GM18502 (cell line): ENCODE data around the gene CCR9.

Source experiments
- ATAC-seq: cut with Tn5 transposase; IDR thresholded peaks from one replicate; pipeline ENCODE4 v1.9.1; 2021; ENCODE audit warnings: mild to moderate bottlenecking; ENCODE audit not compliant: unreplicated experiment, poor library complexity

CCR9 gene

DNA sequence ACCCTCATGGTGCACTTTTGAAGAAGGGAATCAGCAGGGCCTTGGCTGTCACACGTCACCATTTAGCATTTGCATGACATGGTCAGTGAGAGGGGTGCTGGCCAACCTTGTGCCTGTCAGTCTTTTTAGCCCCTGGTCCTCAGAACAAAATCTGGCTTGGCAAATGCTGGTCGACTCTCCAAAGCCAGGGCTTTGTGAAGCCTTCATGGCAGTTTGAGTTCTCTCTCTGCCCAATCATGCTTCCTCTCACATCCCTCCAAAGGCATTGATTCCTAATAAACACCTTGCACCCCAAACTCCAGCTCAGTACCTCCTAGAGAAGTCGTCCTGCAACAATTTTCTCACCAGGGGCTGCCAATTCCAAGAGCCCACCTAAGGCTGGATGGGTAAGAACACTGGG, 19.4 kb downstream of the CCR9 start:
- no peak for ATAC-seq

DNA sequence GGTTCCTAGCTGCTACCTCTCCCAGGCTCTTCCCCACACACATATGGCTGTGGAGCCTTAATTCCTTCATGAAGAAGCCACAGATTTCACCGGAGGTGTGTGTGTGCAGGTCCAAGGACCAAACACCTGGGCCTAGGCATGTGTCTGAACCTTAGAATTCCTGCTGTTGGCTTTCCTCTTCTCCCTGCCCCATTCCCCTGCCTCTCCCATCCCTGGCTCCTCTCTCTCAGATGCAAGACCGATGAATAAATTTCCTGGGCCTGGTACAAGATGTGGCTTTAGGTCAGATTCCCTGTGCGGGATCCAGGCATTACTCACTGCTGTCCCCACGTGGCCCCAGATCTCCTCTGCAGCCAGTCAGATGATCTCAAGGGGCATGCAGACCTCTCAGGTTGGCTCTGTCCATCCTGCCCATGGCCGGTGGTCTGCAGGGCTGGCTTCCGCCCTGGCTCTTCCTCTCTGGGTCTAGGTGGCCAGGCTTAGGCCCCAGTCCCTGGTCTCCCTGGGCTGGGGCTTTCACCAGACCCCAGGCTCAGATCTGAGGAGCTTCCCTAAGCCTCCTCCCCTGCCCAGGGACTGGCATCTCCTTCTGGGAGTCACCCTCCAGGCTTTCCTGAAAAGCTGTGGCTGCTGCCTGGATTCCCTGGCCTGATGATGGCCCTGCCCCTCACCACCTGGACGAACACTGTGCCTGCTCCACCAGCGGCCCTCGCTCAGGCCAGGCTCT, 20.5 kb downstream of the CCR9 start:
- ATAC-seq: no peak

DNA sequence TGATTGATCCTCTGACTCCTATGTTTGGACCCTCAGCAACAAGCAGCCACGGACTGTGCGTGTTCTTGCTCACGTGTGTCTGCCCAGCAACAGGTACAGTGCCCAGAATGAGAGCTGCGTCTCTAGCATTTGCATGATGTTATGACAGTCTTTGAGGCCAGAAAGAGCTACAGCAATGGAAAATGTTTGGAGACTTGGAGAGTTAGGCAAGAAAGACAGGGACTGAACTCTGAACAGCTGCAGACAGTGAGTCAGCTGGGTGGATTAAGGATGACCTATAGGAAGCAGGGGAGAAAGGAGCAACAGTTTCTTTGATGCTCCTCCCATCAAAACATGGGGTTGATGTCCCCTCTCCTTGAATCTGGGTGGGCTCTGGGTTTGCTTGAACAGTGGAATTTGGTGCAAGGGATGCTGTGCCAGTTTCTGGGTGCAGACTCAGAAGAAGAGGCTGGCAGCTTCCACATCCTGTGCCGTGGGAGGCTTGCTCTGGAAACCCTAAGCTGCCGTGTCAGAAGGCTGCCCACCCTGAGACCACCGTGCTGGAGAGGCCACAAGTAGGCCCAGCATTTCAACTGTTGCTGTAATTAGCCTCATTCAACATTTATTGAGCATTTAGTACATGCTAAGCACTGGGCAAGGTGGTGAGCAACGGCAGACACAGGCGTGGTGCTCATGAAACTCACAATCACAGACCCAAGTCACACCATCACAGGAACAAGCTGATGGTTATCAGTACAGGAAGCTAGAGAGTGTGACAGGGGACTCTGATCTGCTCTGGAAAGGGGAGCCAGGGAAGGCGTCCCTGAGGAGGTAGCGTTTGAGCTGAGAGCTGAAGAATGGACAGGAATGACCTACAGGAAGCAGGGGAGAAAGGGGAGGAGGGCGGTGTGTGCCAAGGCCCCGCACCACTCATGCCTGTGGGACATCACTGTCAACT, 21.7 kb downstream of the CCR9 start:
- no peak for ATAC-seq

DNA sequence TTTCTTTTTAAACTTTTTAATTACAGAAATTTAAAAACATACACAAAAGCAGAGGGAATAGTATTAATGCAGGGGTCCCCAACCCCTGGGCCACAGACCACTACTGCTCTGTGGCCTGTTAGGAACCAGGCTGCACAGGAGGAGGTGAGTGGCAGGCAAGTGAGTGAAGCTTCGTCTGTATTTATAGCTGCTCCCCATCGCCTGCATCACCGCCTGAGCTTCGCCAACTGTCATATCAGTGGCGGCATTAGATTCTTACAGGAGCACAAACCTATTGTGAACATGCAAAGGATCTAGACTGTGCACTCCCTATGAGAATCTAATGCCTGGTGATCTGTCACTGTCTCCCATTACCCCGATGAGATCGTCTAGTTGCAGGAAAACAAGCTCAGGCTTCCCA, 22.4 kb downstream of the CCR9 start:
- no peak for ATAC-seq

DNA sequence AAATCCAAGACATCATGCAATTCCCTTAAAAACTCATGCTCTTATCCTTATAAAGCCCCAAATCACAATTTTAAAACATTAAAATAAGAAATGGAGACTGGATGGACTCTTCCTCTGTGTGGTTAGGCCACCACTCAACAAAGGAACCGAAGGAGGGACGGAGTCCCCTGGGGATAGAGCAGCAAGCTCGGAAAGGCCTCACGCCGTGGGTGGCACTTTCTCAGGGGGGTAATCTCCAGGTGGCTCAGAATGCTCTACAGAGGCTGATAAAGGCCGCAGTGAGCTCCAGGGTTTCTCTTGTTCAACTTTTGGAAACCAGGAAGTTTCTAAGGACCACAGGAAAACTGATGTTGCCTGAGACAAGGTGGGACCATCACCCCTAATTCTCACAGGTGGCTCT, 23.2 kb downstream of the CCR9 start:
- no peak for ATAC-seq

DNA sequence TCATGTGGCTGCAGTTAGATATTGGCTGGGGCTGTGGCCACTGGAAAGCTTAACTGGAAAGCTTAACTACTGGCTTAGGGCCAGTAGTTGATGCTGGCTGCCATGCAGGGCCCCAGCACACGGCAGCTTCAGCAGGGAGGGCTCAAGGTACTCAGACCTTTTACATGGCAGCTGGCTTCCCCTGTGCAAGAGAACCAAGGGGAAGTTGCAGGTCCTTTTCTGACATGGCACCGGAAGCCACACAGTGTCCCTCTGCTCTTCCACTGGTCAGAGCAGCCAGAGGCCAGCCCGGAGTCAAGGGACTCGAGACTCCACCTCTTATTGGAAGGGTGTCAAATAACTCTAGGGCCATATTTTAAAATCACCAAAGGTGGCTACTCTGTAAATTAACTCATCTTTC, 24.5 kb downstream of the CCR9 start:
- ATAC-seq: no peak

DNA sequence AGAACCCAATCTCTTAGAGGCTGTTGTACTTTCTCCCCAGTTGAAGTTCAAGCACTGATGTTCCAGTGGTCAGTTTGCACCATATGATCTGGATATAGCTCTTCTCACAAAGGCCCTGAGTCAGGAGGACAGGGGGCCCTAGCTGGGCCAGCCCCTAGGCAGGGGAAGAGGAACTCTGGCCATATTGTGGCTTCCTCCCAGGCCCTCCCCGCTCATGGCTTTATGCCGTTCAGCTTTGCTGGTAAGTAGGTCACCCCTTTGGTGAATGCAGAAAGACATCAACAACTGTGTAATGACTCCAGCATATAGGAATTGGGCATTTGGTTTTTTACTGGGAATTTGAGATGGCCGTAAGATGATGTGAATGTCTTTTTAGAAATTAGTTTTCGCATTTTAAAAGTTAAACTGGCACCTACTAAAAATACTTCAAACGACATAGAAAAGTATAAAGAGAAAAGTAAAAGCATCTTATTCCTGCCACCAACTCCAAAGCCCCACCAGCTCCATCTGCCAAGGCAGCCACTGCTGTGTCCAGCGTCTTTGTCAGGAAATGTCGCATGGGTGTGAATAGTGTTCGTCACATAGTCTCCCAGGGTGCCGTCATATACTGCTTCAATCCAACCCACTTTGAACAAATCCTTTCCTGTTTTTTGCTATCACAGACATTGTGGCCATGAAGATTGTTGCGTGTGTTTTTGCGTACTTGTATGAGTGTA, 25.3 kb downstream of the CCR9 start:
- ATAC-seq: no peak

DNA sequence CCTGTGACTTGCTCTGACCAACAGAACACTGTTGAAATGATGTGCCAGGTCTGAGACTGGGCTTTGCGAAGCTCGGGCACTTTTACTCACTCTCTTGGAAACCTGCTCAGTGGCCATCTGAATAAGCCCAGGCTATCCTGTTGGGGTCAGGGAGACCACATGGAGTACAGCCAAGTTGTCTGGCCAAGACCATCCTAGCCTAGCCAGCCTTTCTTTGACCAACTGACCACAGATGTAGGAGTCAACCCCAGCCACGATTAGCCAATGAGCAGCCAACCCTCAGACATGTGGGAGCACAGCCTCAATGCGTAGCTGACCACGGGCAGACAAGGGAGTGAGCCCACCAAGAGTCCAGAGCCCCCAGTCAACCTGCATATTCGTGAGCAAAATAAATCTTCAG, 26.1 kb downstream of the CCR9 start:
- no peak for ATAC-seq

DNA sequence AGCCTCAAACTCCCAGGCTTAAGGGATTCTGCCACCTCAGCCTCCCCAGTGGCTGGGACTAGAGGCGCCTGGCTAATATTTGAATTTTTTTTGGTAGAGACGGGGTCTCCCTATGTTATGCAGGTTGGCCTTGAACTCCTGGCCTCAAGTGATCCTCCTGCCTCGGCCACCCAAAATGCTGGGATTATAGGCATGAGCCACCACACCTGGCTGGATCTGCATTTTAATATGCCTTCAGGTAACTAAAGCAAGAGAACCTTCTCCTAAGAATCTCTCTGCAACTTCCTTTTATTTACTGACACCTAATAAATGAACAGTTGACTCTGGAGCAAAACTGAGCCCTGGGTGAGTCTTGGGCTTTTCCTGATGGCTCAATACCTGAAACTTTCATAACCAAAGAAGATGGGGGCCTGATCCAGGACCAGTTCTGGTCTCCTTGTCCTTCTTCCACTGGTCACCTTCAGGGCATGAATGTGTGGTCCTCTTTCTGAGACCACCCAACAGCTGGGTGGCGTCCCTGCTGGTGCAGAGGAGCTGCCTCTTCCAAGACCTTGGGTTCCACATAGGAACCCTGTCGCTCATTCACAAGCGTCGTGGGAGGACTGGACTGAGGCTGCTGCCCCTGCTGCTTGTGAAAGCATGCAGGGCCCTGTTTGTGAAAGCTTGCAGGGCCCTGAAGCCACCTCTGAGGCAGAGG, 28.2 kb downstream of the CCR9 start:
- no peak for ATAC-seq

DNA sequence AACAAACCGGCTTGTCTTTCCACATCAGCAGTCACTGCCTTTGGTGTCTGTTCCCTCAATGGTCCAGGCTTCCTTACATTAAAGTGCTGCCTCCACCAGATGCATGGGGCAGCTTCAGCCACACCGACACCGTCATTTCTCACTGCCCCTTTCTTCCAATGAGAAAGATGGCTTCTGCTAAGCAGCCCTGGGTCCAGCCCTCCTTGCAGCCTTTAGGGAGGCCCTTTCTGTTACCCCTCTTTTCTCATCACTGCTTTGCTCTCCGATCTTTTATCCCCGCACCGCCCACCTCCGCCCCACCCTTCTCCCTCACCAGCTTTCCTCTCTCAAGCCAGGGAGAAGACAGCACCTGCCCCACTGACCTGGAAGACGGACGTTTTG, 28.7 kb downstream of the CCR9 start:
- no peak for ATAC-seq

DNA sequence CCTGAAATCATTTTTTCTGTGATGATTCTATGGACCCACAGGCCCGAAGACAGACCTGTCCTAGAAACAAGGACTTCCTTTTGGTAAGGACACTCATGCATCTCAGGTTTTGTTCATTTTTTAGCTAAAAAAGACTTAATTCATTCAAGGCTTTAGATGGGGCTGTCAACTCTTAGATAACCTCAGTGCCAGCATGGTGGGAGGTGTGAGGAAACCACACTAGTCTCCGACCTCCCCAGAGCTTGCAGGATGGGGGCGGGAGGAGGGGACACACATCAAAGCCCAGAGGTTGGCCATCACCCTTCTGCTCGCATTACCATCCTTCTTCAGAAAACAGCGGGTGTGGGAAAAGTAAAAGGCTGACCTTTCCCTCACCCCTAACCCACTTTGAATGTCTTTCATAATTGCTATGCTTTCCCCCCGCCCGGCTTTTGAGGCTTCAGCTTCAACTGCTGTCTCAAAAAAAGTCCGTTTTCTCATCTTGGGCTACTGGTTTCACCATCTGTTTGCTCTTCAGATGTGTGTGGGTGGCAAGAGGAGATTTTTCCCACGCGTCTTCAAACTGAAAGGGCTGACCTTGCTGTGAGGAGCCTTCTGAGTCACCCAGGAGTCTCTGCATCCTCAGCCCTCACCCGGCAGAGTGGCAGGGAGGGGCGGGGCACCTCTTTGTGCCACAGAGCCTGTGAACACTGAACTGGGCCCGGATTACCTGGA, 29.3 kb downstream of the CCR9 start:
- ATAC-seq: peak; percentile 94

DNA sequence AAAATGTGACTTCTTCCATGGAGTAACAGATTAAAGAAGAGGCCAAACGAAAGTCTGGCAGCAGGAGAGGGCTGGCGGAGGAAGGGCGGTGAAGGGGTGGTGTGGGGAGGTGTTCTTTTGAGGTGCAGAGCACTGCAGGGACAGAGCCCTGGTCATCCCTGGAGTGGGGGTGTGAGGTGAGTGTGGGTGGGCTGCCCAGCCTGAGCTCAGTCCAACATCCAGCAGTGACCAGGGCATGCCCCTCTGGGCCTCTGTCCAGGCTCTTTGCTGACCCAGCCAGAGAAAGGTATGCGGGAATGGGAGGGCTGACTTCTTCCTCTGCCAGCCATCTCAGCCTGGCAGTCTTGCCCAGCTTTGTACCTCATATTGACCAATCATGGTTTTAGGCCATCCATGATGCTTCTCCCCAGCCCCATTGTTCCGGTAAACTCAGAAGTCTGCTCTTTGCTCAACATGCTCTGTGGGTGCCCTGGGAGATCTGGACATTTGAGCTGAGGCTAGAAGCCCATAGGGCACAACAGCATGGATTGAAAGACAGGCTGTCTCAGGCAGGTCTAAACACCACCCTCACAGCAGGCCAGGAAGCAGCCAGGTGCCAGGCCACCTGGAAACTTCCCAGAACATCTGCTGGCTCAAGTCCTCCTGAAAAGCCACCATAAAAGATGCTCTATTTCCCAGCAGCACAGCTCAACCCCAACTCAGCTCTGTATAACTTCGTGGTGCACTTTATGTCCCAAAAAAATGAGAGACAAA, 31.0 kb downstream of the CCR9 start:
- ATAC-seq: no peak

DNA sequence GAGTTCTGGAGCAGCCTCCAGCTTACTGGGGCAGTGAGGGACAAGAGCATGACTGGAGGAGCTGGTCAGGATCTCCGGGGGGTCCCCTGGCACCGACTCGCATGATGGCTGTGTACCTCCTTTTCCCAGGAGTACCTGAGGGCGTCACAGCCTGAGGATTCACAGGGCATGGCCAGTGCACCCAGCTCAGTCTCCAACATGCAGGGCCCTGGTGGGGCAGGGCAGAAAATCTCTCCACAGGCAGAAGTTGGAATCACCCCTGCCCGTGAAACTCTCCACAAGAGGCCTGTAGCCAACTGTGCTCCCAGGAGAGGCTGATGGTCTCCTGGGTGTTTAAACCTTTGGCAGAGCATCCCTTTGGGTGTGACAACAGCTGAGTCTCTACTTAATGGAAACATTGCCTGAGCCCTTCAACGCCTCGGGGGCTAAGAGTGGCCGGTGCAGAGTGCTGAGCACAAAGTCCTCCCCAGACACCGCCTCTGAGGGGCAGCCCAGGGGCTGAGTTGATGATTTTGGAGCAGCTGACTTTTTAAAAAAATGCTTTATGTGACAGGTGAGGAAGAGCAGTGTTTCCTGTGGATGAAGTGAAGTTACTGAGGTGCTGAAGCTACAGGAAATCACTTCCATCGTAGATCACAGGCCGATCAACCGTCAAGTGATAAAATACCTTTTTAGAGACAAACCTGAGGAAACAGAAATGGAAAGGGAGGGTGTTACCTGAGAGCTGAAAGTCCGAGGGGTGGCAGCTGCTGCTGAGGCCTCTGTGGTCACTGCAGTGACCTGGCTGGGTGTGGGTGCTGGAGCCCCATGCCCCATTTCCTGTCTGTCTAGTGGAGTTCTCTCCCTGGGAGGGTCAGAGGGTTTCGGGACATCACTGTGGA, 35.1 kb downstream of the CCR9 start:
- ATAC-seq: no peak

DNA sequence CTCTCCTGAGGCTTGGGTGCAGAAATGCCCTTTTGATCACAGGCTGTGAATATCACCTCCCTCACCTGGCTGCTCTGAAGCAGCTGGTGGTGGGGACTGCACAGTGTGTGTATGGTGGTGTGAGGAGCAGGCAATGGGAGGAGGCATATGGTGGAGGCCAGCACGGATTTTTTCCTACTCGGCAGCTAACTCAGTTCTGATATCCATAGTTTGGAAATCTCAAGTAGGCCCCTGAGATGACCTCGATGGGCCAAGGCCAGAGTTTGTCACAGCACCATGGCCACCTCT, 35.6 kb downstream of the CCR9 start:
- ATAC-seq: no peak

DNA sequence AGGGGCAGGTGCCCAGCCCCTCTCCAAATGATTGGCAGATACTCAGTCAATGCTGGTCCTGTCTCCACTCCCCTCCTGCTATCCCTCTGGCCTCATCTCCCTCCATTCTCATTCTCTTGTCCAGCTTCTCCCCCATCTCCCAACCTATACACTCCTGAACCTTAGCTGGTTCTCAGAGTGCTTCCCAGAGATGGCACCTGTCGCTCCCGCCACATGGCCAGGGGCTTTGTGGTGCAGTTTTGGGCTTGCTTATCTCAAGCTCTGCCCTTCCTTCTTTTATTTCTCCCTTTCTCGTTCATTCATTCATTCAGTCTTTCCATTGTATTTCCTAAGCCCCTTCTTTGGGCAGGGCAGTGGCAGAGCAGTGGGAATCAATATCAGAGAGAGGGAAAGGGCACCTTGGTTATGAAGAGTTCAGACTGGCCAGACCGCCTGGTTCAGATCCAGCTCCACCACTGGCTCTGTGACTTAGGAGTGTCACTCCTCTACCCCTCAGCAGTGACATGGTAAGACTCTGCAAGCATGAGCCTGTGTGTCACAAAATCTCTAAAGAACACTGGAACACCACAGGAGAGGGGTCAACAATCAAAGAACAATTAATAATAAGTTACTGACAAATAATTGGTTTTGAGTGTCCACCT, 36.7 kb downstream of the CCR9 start:
- no peak for ATAC-seq

DNA sequence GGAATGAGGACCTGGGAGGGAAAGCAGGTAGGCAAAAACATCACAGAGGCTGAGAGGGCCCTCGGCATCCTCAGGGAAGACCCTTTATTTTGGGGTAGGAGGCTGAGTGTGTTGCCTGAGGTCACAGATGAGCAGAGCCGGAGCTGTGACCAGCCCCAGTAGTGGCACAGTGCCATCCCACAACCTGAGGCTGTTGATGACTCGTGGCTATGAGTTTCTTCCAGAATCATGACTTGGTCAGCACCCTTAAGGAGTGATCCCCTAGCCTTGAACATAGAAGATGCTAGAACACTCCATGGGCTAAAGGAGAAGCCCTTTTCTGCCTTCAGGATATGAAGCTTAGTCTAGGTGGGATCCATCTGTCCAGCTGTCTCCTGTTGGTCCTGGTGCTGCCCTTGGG, 37.4 kb downstream of the CCR9 start:
- no peak for ATAC-seq

DNA sequence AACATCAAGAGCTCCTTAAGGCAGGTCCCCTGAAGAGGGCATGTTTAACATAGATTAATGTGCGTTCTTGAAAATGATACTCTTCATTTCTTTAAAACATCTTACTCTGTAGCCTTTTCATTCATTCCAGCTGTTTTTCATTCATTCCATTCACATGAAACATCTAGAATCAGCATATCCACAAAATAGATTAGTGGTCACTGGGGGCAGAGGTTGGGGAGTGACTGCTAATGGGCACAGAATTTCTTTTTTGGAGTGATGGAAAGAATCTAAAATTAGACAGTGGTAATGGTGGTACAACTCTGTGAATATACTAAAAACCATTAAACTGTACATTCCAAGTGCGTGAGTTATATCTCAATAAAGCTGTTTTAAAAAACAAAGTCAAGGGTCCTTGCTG, 41.5 kb downstream of the CCR9 start:
- ATAC-seq: no peak

DNA sequence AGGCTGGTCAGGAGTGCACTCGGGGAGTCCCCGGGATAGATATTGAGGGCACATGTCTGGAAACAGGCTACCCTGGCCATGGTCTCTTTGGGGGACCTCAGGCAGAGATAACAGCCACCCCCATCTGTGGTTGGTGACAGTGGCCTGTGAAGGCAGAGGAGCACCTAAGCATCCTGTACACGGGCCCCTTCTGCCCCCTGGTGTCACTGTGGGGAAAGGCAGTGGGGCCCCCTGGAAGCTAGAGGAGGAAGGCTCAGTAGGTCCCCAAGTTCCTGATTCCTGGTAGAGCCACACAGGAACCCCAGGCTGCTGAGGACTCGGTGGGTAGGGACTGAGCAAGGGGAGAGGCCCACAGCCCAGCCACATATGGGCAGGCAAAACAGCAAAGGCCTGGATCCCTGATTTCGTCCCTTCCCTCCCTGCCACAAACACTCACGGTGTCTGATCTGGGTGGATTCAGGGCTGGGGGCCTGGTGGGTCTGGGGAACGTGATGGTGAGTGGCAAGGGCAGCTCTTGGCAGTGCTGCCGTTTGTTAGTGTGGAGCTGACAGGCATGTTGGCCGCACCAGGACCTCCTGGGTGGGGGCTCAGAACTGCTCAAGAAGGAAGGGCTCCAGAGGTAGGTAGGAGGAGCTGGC, 42.8 kb downstream of the CCR9 start:
- no peak for ATAC-seq
